ENCODE data around the gene GNAQ.
A peak's percentile ranks its signal among the peaks of the same experiment; 100 is the strongest.

DNA sequence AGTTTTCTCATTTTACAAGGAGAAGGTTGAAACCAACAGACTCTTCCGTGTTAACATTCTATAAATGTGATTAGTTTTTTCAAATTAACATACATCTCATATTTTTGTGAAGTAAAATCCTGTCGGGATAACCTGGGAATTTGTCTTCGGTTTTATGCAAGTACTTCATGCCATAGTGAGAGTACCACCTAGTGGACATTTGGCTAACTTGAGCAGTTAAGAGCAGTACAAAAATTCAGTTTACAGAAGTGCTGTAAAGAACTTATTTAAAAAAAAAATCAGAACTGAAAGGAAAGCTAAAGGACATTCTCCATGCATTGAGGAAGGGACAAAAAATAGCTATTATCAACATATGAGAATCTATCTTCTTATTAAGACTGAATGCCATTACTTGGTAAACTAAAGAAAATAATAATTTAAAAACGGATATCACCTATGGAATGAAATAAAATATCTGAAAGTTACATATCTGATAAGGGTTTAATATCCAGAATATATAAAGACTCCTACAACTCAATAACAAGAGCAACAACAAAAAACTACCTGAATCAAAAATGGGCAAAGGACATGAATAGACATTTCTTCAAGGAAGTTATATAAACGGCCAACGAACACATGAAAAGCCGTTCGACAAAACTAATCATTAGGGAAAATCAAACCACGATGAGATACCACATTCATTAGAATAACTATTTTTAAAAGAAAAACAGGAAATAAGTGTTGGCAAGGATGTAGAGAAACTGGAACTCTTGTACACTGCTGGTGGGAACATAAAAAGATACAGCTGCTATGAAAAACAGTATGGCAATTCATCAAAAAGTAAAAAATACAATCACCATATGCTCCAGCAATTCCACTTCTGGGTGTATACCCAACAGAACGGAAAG lies 266.5 kb downstream of the GNAQ start:
- TF ChIP-seq, protein P1, sequence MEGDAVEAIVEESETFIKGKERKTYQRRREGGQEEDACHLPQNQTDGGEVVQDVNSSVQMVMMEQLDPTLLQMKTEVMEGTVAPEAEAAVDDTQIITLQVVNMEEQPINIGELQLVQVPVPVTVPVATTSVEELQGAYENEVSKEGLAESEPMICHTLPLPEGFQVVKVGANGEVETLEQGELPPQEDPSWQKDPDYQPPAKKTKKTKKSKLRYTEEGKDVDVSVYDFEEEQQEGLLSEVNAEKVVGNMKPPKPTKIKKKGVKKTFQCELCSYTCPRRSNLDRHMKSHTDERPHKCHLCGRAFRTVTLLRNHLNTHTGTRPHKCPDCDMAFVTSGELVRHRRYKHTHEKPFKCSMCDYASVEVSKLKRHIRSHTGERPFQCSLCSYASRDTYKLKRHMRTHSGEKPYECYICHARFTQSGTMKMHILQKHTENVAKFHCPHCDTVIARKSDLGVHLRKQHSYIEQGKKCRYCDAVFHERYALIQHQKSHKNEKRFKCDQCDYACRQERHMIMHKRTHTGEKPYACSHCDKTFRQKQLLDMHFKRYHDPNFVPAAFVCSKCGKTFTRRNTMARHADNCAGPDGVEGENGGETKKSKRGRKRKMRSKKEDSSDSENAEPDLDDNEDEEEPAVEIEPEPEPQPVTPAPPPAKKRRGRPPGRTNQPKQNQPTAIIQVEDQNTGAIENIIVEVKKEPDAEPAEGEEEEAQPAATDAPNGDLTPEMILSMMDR (IDR thresholded peaks at IDR 0.05), result peak; percentile 78
- TF ChIP-seq ZFX (IDR thresholded peaks at IDR 0.05; ENCODE audit: borderline replicate concordance), result no peak

Measured in 22Rv1 (cell line).